ENCODE results near the gene SERPINA6. TPM values are rescaled to one million over a fixed set of nuclear protein-coding genes. Genes with fewer than 3 reads are reported as not detected.
A peak's percentile ranks its signal among the peaks of the same experiment; 100 is the strongest.

The SERPINA6 gene
- total RNA-seq, 1 donor from 2014 or later: not detected

GRCh38 chr14:94317259-94317658, 5.9 kb downstream of the SERPINA6 start:
- Mint-ChIP-seq H3K9me3 (no peaks in the 10 kb centered on the region), H3K27ac (ENCODE audit: unreplicated experiment) (no peak overlapping the region), H3K27me3 (ENCODE audit: low read depth) (no peaks in the 10 kb centered on the region), H3K4me3 (no peak overlapping the region), H3K4me1 (no peaks in the 10 kb centered on the region), H3K36me3 (ENCODE audit: low read depth) (no peaks in the 10 kb centered on the region)
- DNase-seq (ENCODE audit: low read depth, low spot score): no peak
- no peak for TF ChIP-seq CTCF (conservative IDR thresholded peaks at IDR 0.05)

GRCh38 chr14:94316692-94317091, 6.4 kb downstream of the SERPINA6 start:
- no peak for DNase-seq (ENCODE audit: low read depth, low spot score)
- no peak for TF ChIP-seq CTCF (conservative IDR thresholded peaks at IDR 0.05)
- H3K4me3 Mint-ChIP-seq: no peak overlapping the region
- H3K9me3 Mint-ChIP-seq: no peaks in the 10 kb centered on the region
- H3K36me3 Mint-ChIP-seq (ENCODE audit: low read depth): no peaks in the 10 kb centered on the region
- no peaks in the 10 kb centered on the region for H3K4me1 Mint-ChIP-seq
- H3K27me3 Mint-ChIP-seq (ENCODE audit: low read depth): no peaks in the 10 kb centered on the region
- H3K27ac Mint-ChIP-seq (ENCODE audit: unreplicated experiment): no peak overlapping the region

- Mint-ChIP-seq H3K4me1 (no peaks in the 10 kb centered on the region), H3K36me3 (ENCODE audit: low read depth) (no peaks in the 10 kb centered on the region), H3K9me3 (no peaks in the 10 kb centered on the region), H3K27ac (ENCODE audit: unreplicated experiment) (no peak overlapping the region), H3K4me3 (no peak overlapping the region), H3K27me3 (ENCODE audit: low read depth) (no peaks in the 10 kb centered on the region)
- TF ChIP-seq CTCF (conservative IDR thresholded peaks at IDR 0.05): no peak
- no peak for DNase-seq (ENCODE audit: low read depth, low spot score)
Observed at GRCh38 chr14:94314890-94315289, 8.2 kb downstream of the SERPINA6 start.

GRCh38 chr14:94313991-94314655, 9.0 kb downstream of the SERPINA6 start:
- H3K9me3 Mint-ChIP-seq: no peaks in the 10 kb centered on the region
- H3K4me1 Mint-ChIP-seq: no peaks in the 10 kb centered on the region
- no peaks in the 10 kb centered on the region for H3K27me3 Mint-ChIP-seq (ENCODE audit: low read depth)
- no peak for DNase-seq (ENCODE audit: low read depth, low spot score)
- H3K27ac Mint-ChIP-seq (ENCODE audit: unreplicated experiment): peak overlapping the region; percentile 23
- no peak for TF ChIP-seq CTCF (conservative IDR thresholded peaks at IDR 0.05)
- no peak overlapping the region for H3K4me3 Mint-ChIP-seq
- H3K36me3 Mint-ChIP-seq (ENCODE audit: low read depth): no peaks in the 10 kb centered on the region

GRCh38 chr14:94312481-94313246, 10.5 kb downstream of the SERPINA6 start:
- Mint-ChIP-seq H3K27ac (ENCODE audit: unreplicated experiment) (no peak overlapping the region), H3K27me3 (ENCODE audit: low read depth) (peaks cover under 1% of the 10 kb centered on the region), H3K4me1 (no peaks in the 10 kb centered on the region), H3K36me3 (ENCODE audit: low read depth) (no peaks in the 10 kb centered on the region), H3K9me3 (peaks cover 4% of the 10 kb centered on the region), H3K4me3 (no peak overlapping the region)
- TF ChIP-seq CTCF (conservative IDR thresholded peaks at IDR 0.05): no peak
- DNase-seq (ENCODE audit: low read depth, low spot score): no peak

Data from neural crest cell (in vitro differentiated cells).